ENCODE data around the gene SND1.

Gene SND1

GRCh38 chr7:127690806-127691205 lies 38.8 kb downstream of the SND1 start:
- Histone ChIP-seq H3K36me3 (ENCODE audit: insufficient read depth, low read length) (peaks cover 75% of the 10 kb centered on the region), H3K9ac (ENCODE audit: low read depth, low read length) (no peak overlapping the region), H3K4me1 (ENCODE audit: control insufficient read depth, insufficient read depth, low read length) (no peaks in the 10 kb centered on the region)

DNA sequence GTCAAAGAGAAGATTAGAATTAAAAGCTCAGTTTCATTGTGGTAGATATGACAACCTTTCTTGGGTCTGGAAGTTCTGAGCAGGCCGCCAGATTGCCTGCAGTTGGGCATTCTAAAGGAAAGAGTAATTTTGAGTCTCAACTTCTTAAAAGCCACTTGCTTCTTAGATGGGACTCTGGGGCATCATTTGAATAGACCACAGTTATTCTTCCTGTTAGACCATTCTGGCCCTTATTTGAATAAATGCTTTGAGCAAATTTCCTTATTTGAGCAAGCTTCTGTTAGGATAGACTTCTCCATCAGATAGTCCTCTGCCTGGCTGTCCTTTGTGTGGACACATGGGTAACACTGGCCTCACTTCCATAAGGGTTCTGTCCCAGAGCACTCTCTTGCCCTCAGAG lies 40.2 kb downstream of the SND1 start:
- no peaks in the 10 kb centered on the region for H3K9me3 ChIP-seq (replicated peaks; ENCODE audit: low read length)
- no peaks in the 10 kb centered on the region for H3K4me1 ChIP-seq (ENCODE audit: control insufficient read depth, insufficient read depth, low read length)
- peaks cover 78% of the 10 kb centered on the region for H3K36me3 ChIP-seq (ENCODE audit: insufficient read depth, low read length)
- H3K4me2 ChIP-seq (ENCODE audit: low read length), result no peak overlapping the region
- H3K4me3 ChIP-seq (ENCODE audit: low read length), result no peak overlapping the region
- H3K27me3 ChIP-seq (ENCODE audit: control insufficient read depth, insufficient read depth, low read length), result no peaks in the 10 kb centered on the region
- no peak overlapping the region for H3K9ac ChIP-seq (ENCODE audit: low read depth, low read length)

More at GRCh38 chr7:127690806-127691205, 38.8 kb downstream of the SND1 start:
- no peak overlapping the region for H3K4me3 ChIP-seq (ENCODE audit: low read length)
- H3K27me3 ChIP-seq (ENCODE audit: control insufficient read depth, insufficient read depth, low read length), result no peaks in the 10 kb centered on the region
- H3K4me2 ChIP-seq (ENCODE audit: low read length), result no peak overlapping the region
- H3K9me3 ChIP-seq (replicated peaks; ENCODE audit: low read length), result no peaks in the 10 kb centered on the region

- peaks cover 93% of the 10 kb centered on the region for H3K36me3 ChIP-seq (ENCODE audit: insufficient read depth, low read length)
- no peaks in the 10 kb centered on the region for H3K4me1 ChIP-seq (ENCODE audit: control insufficient read depth, insufficient read depth, low read length)
- H3K4me3 ChIP-seq (ENCODE audit: low read length), result no peak overlapping the region
- H3K9me3 ChIP-seq (replicated peaks; ENCODE audit: low read length), result no peaks in the 10 kb centered on the region
- no peak overlapping the region for H3K9ac ChIP-seq (ENCODE audit: low read depth, low read length)
- no peaks in the 10 kb centered on the region for H3K27me3 ChIP-seq (ENCODE audit: control insufficient read depth, insufficient read depth, low read length)
- H3K4me2 ChIP-seq (ENCODE audit: low read length), result no peak overlapping the region
These were observed 47.9 kb downstream of the SND1 start for GRCh38 chr7:127699853-127700252.

DNA sequence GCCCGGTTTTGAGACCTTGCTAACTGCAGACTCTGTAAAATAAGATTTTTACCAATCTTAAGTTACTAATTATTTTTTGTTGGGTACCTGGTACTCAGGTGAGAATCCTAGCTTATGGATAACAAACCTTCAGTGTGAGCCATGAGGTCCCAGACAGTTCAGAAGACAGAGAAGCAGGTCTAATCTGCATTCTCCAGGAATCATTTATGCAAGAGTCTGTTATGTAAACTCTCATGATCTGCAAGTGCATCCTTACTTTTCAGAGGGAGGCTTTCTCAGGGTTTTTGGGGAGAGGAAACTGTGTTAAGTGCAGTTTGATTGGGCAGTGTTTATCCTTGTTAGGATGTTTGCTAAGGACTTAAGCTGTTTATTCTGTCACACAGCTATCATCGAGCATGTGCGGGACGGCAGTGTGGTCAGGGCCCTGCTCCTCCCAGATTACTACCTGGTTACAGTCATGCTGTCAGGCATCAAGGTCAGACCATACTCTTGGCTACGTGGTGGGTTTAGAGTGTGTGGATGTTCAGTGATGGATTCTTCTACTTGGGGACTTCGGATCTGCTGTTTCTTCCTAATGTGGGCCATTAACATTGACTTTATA lies 50.2 kb downstream of the SND1 start:
- H3K4me2 ChIP-seq (ENCODE audit: low read length), result no peak overlapping the region
- H3K9me3 ChIP-seq (replicated peaks; ENCODE audit: low read length), result no peaks in the 10 kb centered on the region
- H3K36me3 ChIP-seq (ENCODE audit: insufficient read depth, low read length), result peaks cover 92% of the 10 kb centered on the region
- peaks cover 7% of the 10 kb centered on the region for H3K4me1 ChIP-seq (ENCODE audit: control insufficient read depth, insufficient read depth, low read length)
- H3K27me3 ChIP-seq (ENCODE audit: control insufficient read depth, insufficient read depth, low read length), result no peaks in the 10 kb centered on the region
- no peak overlapping the region for H3K9ac ChIP-seq (ENCODE audit: low read depth, low read length)
- no peak overlapping the region for H3K4me3 ChIP-seq (ENCODE audit: low read length)

GRCh38 chr7:127702938-127703337 lies 50.9 kb downstream of the SND1 start:
- no peak overlapping the region for H3K4me2 ChIP-seq (ENCODE audit: low read length)
- no peaks in the 10 kb centered on the region for H3K27me3 ChIP-seq (ENCODE audit: control insufficient read depth, insufficient read depth, low read length)
- H3K36me3 ChIP-seq (ENCODE audit: insufficient read depth, low read length), result peaks cover 86% of the 10 kb centered on the region
- H3K9ac ChIP-seq (ENCODE audit: low read depth, low read length), result no peak overlapping the region
- H3K9me3 ChIP-seq (replicated peaks; ENCODE audit: low read length), result no peaks in the 10 kb centered on the region
- H3K4me3 ChIP-seq (ENCODE audit: low read length), result no peak overlapping the region
- H3K4me1 ChIP-seq (ENCODE audit: control insufficient read depth, insufficient read depth, low read length), result peaks cover 12% of the 10 kb centered on the region

- Histone ChIP-seq H3K36me3 (ENCODE audit: insufficient read depth, low read length) (peaks cover 81% of the 10 kb centered on the region), H3K4me2 (ENCODE audit: low read length) (no peak overlapping the region), H3K4me3 (ENCODE audit: low read length) (no peak overlapping the region), H3K27me3 (ENCODE audit: control insufficient read depth, insufficient read depth, low read length) (no peaks in the 10 kb centered on the region), H3K4me1 (ENCODE audit: control insufficient read depth, insufficient read depth, low read length) (peaks cover 19% of the 10 kb centered on the region), H3K9me3 (replicated peaks; ENCODE audit: low read length) (no peaks in the 10 kb centered on the region), H3K9ac (ENCODE audit: low read depth, low read length) (no peak overlapping the region)
These were observed 52.2 kb downstream of the SND1 start for GRCh38 chr7:127704211-127704610.

DNA sequence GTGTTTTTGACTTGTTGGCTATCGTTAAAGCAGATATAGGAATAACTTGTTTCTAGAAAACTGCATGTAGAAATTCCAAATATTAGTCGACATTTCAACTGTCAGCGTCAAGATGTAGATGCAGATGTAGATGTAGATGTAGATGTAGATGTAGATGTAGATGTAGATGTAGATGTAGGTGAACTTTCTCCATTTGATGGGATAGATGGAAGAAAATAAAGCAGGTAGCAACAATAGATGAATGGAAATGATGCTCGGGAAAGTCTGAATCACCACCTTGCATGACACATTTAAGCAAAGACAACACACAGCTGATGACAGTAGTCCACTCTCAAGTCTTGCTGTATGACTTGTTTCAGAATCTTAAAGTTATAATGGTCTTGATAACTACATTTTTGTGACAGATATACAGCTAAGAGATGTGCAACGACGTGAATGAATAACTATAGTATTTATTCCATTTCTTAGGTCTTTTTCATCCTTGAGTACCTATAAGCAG lies 53.5 kb downstream of the SND1 start:
- H3K27me3 ChIP-seq (ENCODE audit: control insufficient read depth, insufficient read depth, low read length), result no peaks in the 10 kb centered on the region
- no peak overlapping the region for H3K4me3 ChIP-seq (ENCODE audit: low read length)
- H3K36me3 ChIP-seq (ENCODE audit: insufficient read depth, low read length), result peaks cover 80% of the 10 kb centered on the region
- H3K4me1 ChIP-seq (ENCODE audit: control insufficient read depth, insufficient read depth, low read length), result peaks cover 19% of the 10 kb centered on the region
- H3K9ac ChIP-seq (ENCODE audit: low read depth, low read length), result no peak overlapping the region
- peaks cover under 1% of the 10 kb centered on the region for H3K9me3 ChIP-seq (replicated peaks; ENCODE audit: low read length)
- H3K4me2 ChIP-seq (ENCODE audit: low read length), result no peak overlapping the region

DNA sequence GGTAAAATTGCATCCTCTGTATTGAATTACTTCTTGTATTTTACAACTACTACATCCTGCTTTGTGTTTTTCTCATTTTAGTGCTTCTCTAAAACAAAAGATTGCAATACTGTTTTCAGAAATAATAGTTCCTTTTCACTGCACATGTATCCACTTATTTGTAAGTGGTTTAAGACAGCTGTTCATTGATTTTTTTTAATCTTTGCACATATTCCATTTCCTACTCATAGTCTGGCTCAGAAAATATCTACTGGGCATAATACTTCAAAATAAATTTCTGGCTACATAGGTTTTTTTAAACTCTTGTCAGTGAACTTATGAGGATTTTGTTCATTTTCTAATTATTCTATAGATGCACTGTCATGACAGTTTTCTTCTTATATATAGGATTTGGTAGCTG lies 54.8 kb downstream of the SND1 start:
- Histone ChIP-seq H3K4me2 (ENCODE audit: low read length) (no peak overlapping the region), H3K9me3 (replicated peaks; ENCODE audit: low read length) (peaks cover 7% of the 10 kb centered on the region), H3K27me3 (ENCODE audit: control insufficient read depth, insufficient read depth, low read length) (no peaks in the 10 kb centered on the region), H3K36me3 (ENCODE audit: insufficient read depth, low read length) (peaks cover 78% of the 10 kb centered on the region), H3K9ac (ENCODE audit: low read depth, low read length) (no peak overlapping the region), H3K4me1 (ENCODE audit: control insufficient read depth, insufficient read depth, low read length) (peaks cover 19% of the 10 kb centered on the region), H3K4me3 (ENCODE audit: low read length) (no peak overlapping the region)

- Histone ChIP-seq H3K9ac (ENCODE audit: low read depth, low read length) (peak overlapping the region; percentile 30), H3K4me1 (ENCODE audit: control insufficient read depth, insufficient read depth, low read length) (peaks cover 19% of the 10 kb centered on the region), H3K9me3 (replicated peaks; ENCODE audit: low read length) (peaks cover 7% of the 10 kb centered on the region), H3K4me2 (ENCODE audit: low read length) (no peak overlapping the region), H3K36me3 (ENCODE audit: insufficient read depth, low read length) (peaks cover 71% of the 10 kb centered on the region), H3K4me3 (ENCODE audit: low read length) (no peak overlapping the region), H3K27me3 (ENCODE audit: control insufficient read depth, insufficient read depth, low read length) (no peaks in the 10 kb centered on the region)
These were observed 56.2 kb downstream of the SND1 start for GRCh38 chr7:127708201-127708600.

GRCh38 chr7:127708788-127709187 lies 56.8 kb downstream of the SND1 start:
- Histone ChIP-seq H3K9ac (ENCODE audit: low read depth, low read length) (peak overlapping the region; percentile 16), H3K4me2 (ENCODE audit: low read length) (no peak overlapping the region), H3K36me3 (ENCODE audit: insufficient read depth, low read length) (peaks cover 73% of the 10 kb centered on the region), H3K9me3 (replicated peaks; ENCODE audit: low read length) (peaks cover 7% of the 10 kb centered on the region), H3K27me3 (ENCODE audit: control insufficient read depth, insufficient read depth, low read length) (no peaks in the 10 kb centered on the region), H3K4me3 (ENCODE audit: low read length) (no peak overlapping the region), H3K4me1 (ENCODE audit: control insufficient read depth, insufficient read depth, low read length) (peaks cover 19% of the 10 kb centered on the region)

DNA sequence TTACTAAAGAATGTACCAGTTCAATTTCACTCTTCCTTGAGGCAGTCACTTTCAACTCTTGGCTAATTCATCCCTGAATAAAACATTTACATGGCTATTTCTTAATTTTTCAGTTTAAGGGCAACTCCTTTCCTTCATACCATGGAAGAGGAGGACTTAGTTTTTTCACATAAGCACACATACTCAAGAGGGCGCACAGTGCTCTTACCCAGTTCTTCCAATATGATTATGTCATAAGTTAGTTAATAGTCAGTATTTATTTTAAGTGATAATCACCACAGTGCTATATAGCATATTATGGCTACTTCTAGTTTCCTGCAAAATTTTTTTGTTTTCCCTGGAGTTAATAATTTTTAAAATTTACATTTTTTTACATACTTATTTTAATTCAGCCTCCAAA lies 58.6 kb downstream of the SND1 start:
- peaks cover 19% of the 10 kb centered on the region for H3K4me1 ChIP-seq (ENCODE audit: control insufficient read depth, insufficient read depth, low read length)
- H3K27me3 ChIP-seq (ENCODE audit: control insufficient read depth, insufficient read depth, low read length), result no peaks in the 10 kb centered on the region
- H3K9me3 ChIP-seq (replicated peaks; ENCODE audit: low read length), result peaks cover 7% of the 10 kb centered on the region
- H3K4me3 ChIP-seq (ENCODE audit: low read length), result no peak overlapping the region
- H3K36me3 ChIP-seq (ENCODE audit: insufficient read depth, low read length), result peaks cover 58% of the 10 kb centered on the region
- no peak overlapping the region for H3K9ac ChIP-seq (ENCODE audit: low read depth, low read length)
- H3K4me2 ChIP-seq (ENCODE audit: low read length), result no peak overlapping the region

DNA sequence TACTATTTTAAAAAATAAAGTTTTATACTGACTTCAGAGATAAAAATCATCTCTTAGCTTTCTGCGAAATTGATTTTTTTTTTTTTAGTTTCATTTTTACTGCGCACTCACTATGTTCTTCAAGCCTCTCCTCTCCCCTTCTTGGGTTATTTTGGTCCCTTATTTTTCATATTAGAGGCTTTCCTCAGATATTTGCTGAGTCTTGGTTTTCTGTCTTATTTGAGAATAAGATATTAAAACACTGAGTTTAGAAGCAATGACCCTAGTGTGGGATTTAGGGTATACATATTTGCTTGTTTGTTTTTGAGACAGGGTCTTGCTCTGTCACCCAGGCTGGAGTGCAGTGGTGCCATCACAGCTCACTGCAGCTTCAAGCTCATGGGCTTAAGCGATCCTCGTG lies 59.9 kb downstream of the SND1 start:
- Histone ChIP-seq H3K27me3 (ENCODE audit: control insufficient read depth, insufficient read depth, low read length) (no peaks in the 10 kb centered on the region), H3K4me2 (ENCODE audit: low read length) (no peak overlapping the region), H3K4me3 (ENCODE audit: low read length) (no peak overlapping the region), H3K4me1 (ENCODE audit: control insufficient read depth, insufficient read depth, low read length) (peaks cover 15% of the 10 kb centered on the region), H3K9me3 (replicated peaks; ENCODE audit: low read length) (peaks cover 7% of the 10 kb centered on the region), H3K9ac (ENCODE audit: low read depth, low read length) (no peak overlapping the region), H3K36me3 (ENCODE audit: insufficient read depth, low read length) (peaks cover 50% of the 10 kb centered on the region)
